Adrenal gland (tissue), 12 donors: ENCODE measurements around the gene NETO1. TPM values are rescaled to one million over a fixed set of nuclear protein-coding genes. Genes with fewer than 3 reads are reported as not detected.

Experiments
- DNase-seq, 7 donors: peaks; one replicate each; pipeline ENCODE4 v3.0.0-alpha.2; 2019 to 2020
- H3K27ac ChIP-seq, 5 donors: fragments of 200-600 bp; sonication (generic) in 4 of 5; 1 replicate in 3 of 5; 2 replicates in 2 of 5; pipeline versions ENCODE4 v1.5.1 to v1.8.0; 2016 to 2020; ENCODE audit warnings: mild to moderate bottlenecking in 1 of 5
- H3K27me3 ChIP-seq: fragments of 200-600 bp; 2 replicates; pipeline ENCODE4 v1.8.0; 2021
- H3K36me3 ChIP-seq, 2 donors: fragments of 200-600 bp; replicated peaks in 1 of 2; 1 replicate in 1 of 2; 2 replicates in 1 of 2; pipeline versions ENCODE4 v1.5.1 to v1.8.0; 2018 to 2022
- H3K4me1 ChIP-seq, 2 donors: fragments of 200-600 bp; replicated peaks in 1 of 2; 1 replicate in 1 of 2; 2 replicates in 1 of 2; pipeline versions ENCODE4 v1.5.1 to v1.8.0; 2018 to 2021
- H3K4me3 ChIP-seq, 4 donors: fragments of 200-600 bp; sonication (generic) in 3 of 4; one replicate each; pipeline ENCODE4 v1.5.1; 2016 to 2018
- H3K9me3 ChIP-seq, 3 donors: fragments of 200-600 bp; sonication (generic) in 1 of 3; replicated peaks in 1 of 3; 1 replicate in 2 of 3; 2 replicates in 1 of 3; pipeline versions ENCODE4 v1.5.1 to v1.8.0; 2016 to 2021
- CTCF ChIP-seq, 6 experiments: fragments of 450-650 bp in 4 of 6; fragments of 200-600 bp in 2 of 6; sonication (generic) in 1 of 6; IDR thresholded peaks; 1 replicate in 5 of 6; 2 replicates in 1 of 6; pipeline versions ENCODE4 v1.5.1 to v1.8.0; 2016 to 2021; ENCODE audit warnings: antibody characterized with exemption in 6 of 6, mild to moderate bottlenecking in 2 of 6, moderate library complexity in 1 of 6
- POLR2A ChIP-seq, 2 donors: fragments of 450-650 bp; IDR thresholded peaks; one replicate each; pipeline ENCODE4 v1.6.1; 2017; ENCODE audit warnings: antibody characterized with exemption in 2 of 2, mild to moderate bottlenecking in 2 of 2, moderate library complexity in 1 of 2
- WGBS, 4 donors: extraction: QIAGEN DNeasy Blood & Tissue Kit in 2 of 4; methylation state at CpG; one replicate each; pipeline versions ENCODE4 v1.1.5 to v1.1.7; 2013 to 2017; 5-methylcytosine and 5-hydroxymethylcytosine counted together
- intact Hi-C, 2 donors: fragments of 100-400 bp; cut with DNase I; formaldehyde crosslinking; loops; one replicate each; pipeline versions ENCODE4 v1.14.1 to v1.15.0; 2022 to 2023
- polyA plus RNA-seq, 3 donors: library from polyadenylated mRNA; stranded (reverse); fragments of 200-250 nt in 2 of 3; fragments of 350-450 nt in 1 of 3; fragmentation: Illumina TruSeq in 1 of 3; extraction: RNeasy Lipid Tissue Mini Kit (QIAGEN cat#74804) in 1 of 3; gene quantifications; one replicate each; pipeline ENCODE4 v1.2.3, GENCODE V29; 2013 to 2014
- total RNA-seq, 9 donors: library from RNA; depleted of rRNA in 4 of 9; stranded (reverse); fragments of >200 nt in 4 of 9; fragments of 120-200 nt in 1 of 9; fragmentation: NEBNext Ultra II Directional in 1 of 9; extraction: Animal tissue kit (Norgen Biotek cat#: 25700) in 1 of 9; gene quantifications; one replicate each; pipeline versions ENCODE4 v1.1.0 to v1.2.4, GENCODE V29; 2013 to 2023
- donor health status: healthy with polysubstance abuse.
- donor health status: Bipolar disorder and iron deficiency.
- donor health status: DM: yes; HTN: yes; CAD: no.
- donor health status: DM: no; HTN: no; CAD: no.
- donor health status: DM: no; HTN: no; CAD: no.
- donor health status: DM: yes; HTN: yes; CAD: no.

Gene NETO1
- total and polyA plus RNA-seq, 12 donors, result 0.10 to 0.50 (median 0.14) TPM; not detected in 9

- H3K4me3 ChIP-seq, result no peak overlapping the region
- no peak overlapping the region for H3K27ac ChIP-seq
- WGBS, 4 donors, result 57 to 61% (median 59%) methylated on average over 8 of the region's 8 CpGs
- H3K36me3 ChIP-seq, result no peaks in the 10 kb centered on the region
- no peaks in the 10 kb centered on the region for H3K27me3 ChIP-seq
- H3K9me3 ChIP-seq, result no peaks in the 10 kb centered on the region
- TF ChIP-seq CTCF (IDR thresholded peaks at IDR 0.05) (no peak), POLR2A (IDR thresholded peaks at IDR 0.05) (no peak)
- H3K4me1 ChIP-seq, result no peaks in the 10 kb centered on the region
- no peak for DNase-seq
- intact Hi-C loops, result loop anchor here in 1 of 2 donors (10.0 kb wide), 1 partner anchor 1076 kb away; no protein-coding TSS in a partner anchor
Observed at GRCh38 chr18:72768681-72769229, 99.0 kb downstream of the NETO1 start.

- no peak overlapping the region for H3K27ac ChIP-seq
- WGBS, 4 donors, result 13 to 18% (median 14%) methylated on average over 5 of the region's 5 CpGs
- no peaks in the 10 kb centered on the region for H3K36me3 ChIP-seq
- no peaks in the 10 kb centered on the region for H3K4me1 ChIP-seq
- no peak overlapping the region for H3K4me3 ChIP-seq
- TF ChIP-seq CTCF (IDR thresholded peaks at IDR 0.05) (peak; percentile 48 to 78 (median 66)), POLR2A (IDR thresholded peaks at IDR 0.05) (no peak)
- intact Hi-C loops, result loop anchor here in 1 of 2 donors (10.0 kb wide), 1 partner anchor 1082 kb away; no protein-coding TSS in a partner anchor
- no peak for DNase-seq
- H3K27me3 ChIP-seq, result no peaks in the 10 kb centered on the region
- no peaks in the 10 kb centered on the region for H3K9me3 ChIP-seq
Observed at GRCh38 chr18:72762515-72763122, 105.2 kb downstream of the NETO1 start.

- intact Hi-C loops, result no loop called here
- Histone ChIP-seq H3K36me3 (no peaks in the 10 kb centered on the region), H3K27ac (no peak overlapping the region), H3K4me1 (no peaks in the 10 kb centered on the region), H3K27me3 (no peaks in the 10 kb centered on the region), H3K9me3 (no peaks in the 10 kb centered on the region), H3K4me3 (no peak overlapping the region)
- no peak for DNase-seq
- 55 to 71% (median 62%) methylated on average over 4 of the region's 4 CpGs for WGBS, 4 donors
- TF ChIP-seq CTCF (IDR thresholded peaks at IDR 0.05) (no peak), POLR2A (IDR thresholded peaks at IDR 0.05) (no peak)
Observed at GRCh38 chr18:72752220-72752619, 115.6 kb downstream of the NETO1 start.

GRCh38 chr18:72742002-72742401, 125.8 kb downstream of the NETO1 start:
- intact Hi-C loops, result no loop called here
- Histone ChIP-seq H3K9me3 (no peaks in the 10 kb centered on the region), H3K27ac (no peak overlapping the region), H3K4me1 (no peaks in the 10 kb centered on the region), H3K27me3 (no peaks in the 10 kb centered on the region), H3K4me3 (no peak overlapping the region), H3K36me3 (no peaks in the 10 kb centered on the region)
- WGBS, 4 donors, result 59 to 70% (median 65%) methylated on average over 1 of the region's 1 CpG
- DNase-seq, result no peak
- no peak for TF ChIP-seq CTCF (IDR thresholded peaks at IDR 0.05)
- TF ChIP-seq POLR2A (IDR thresholded peaks at IDR 0.05), result no peak
